ENCODE results near the gene HLA-E.
"Not testable (repeated sequence)": the region's sequence is repeated elsewhere in the genome, so short reads cannot be mapped to it uniquely, and the experiment has no call there.

HLA-E gene

GRCh38 chr6:30480536-30481156, 8.7 kb upstream of the HLA-E start:
- Histone ChIP-seq H3K36me3 (ENCODE audit: control insufficient read depth in 4 of 4, insufficient read depth in 4 of 4, low read length in 3 of 4) (no peaks in the 10 kb centered on the region), H3K4me3 (ENCODE audit: control insufficient read depth in 1 of 7, extremely low read depth in 1 of 7, insufficient read depth in 4 of 7, low read depth in 2 of 7, low read length in 6 of 7) (no peak overlapping the region), H3K27me3 (replicated peaks in 2 of 5; ENCODE audit: control insufficient read depth in 4 of 5, insufficient read depth in 5 of 5, low read length in 4 of 5) (peaks cover 5 to 69% (median 35%) of the 10 kb centered on the region in 5 experiments), H3K4me1 (ENCODE audit: control extremely low read depth in 1 of 4, control insufficient read depth in 4 of 4, insufficient read depth in 4 of 4, low read length in 3 of 4) (peaks cover 3 to 28% (median 19%) of the 10 kb centered on the region in 4 experiments), H3K27ac (ENCODE audit: insufficient read depth in 1 of 2, low read depth in 1 of 2, low read length in 2 of 2, poor library complexity in 1 of 2, severe bottlenecking in 2 of 2) (no peak overlapping the region), H3K9me3 (ENCODE audit: control extremely low read depth in 1 of 5, control insufficient read depth in 4 of 5, insufficient read depth in 2 of 5, low read depth in 1 of 5, low read length in 4 of 5) (peaks cover 0 to 3% (median 2%) of the 10 kb centered on the region in 5 experiments)
- ChIA-PET CTCF (interaction anchor here (0.6 to 10.6 kb wide), 10 partner anchors 11 to 213 kb away, joined by 3 to 259 read pairs (median 6); no protein-coding TSS in a partner anchor), POLR2A (interaction anchor here (0.9 kb wide), 2 partner anchors 16 to 64 kb away, joined by 3 to 4 read pairs; no protein-coding TSS in a partner anchor)
- peak; percentile 78 to 90 (median 88) for DNase-seq
- WGBS (ENCODE audit: insufficient coverage): under 1% methylated on average over 16 of the region's 18 CpGs

- peak in 1 of 3 donors; percentile 25 for DNase-seq
- H3K27me3 ChIP-seq (replicated peaks in 2 of 5; ENCODE audit: control insufficient read depth in 4 of 5, insufficient read depth in 5 of 5, low read length in 4 of 5): peaks cover 5 to 63% (median 35%) of the 10 kb centered on the region in 5 experiments
- POLR2A ChIA-PET: interaction anchor here (0.7 to 1.5 kb wide), 7 partner anchors 35 to 1333 kb away, joined by 3 to 6 read pairs (median 3); no protein-coding TSS in a partner anchor
- 7% methylated on average over 28 of the region's 33 CpGs for WGBS (ENCODE audit: insufficient coverage)
- no peaks in the 10 kb centered on the region for H3K36me3 ChIP-seq (ENCODE audit: control insufficient read depth in 4 of 4, insufficient read depth in 4 of 4, low read length in 3 of 4)
- H3K27ac ChIP-seq (ENCODE audit: insufficient read depth in 1 of 2, low read depth in 1 of 2, low read length in 2 of 2, poor library complexity in 1 of 2, severe bottlenecking in 2 of 2): no peak overlapping the region
- CTCF ChIA-PET: interaction anchor here (0.5 to 10.6 kb wide), 24 partner anchors 11 to 241 kb away, joined by 3 to 259 read pairs (median 4); no protein-coding TSS in a partner anchor
- H3K4me3 ChIP-seq (ENCODE audit: control insufficient read depth in 1 of 7, extremely low read depth in 1 of 7, insufficient read depth in 4 of 7, low read depth in 2 of 7, low read length in 6 of 7): peak overlapping the region in 2 of 7 experiments; percentile 4 to 51
- peaks cover 0 to 3% (median 2%) of the 10 kb centered on the region in 5 experiments for H3K9me3 ChIP-seq (ENCODE audit: control extremely low read depth in 1 of 5, control insufficient read depth in 4 of 5, insufficient read depth in 2 of 5, low read depth in 1 of 5, low read length in 4 of 5)
- H3K4me1 ChIP-seq (ENCODE audit: control extremely low read depth in 1 of 4, control insufficient read depth in 4 of 4, insufficient read depth in 4 of 4, low read length in 3 of 4): peaks cover 3 to 28% (median 19%) of the 10 kb centered on the region in 4 experiments
These were observed 7.9 kb upstream of the HLA-E start for GRCh38 chr6:30481211-30481964.

- Histone ChIP-seq H3K27me3 (replicated peaks in 2 of 5; ENCODE audit: control insufficient read depth in 4 of 5, insufficient read depth in 5 of 5, low read length in 4 of 5) (peaks cover 5 to 56% (median 35%) of the 10 kb centered on the region in 5 experiments), H3K4me1 (ENCODE audit: control extremely low read depth in 1 of 4, control insufficient read depth in 4 of 4, insufficient read depth in 4 of 4, low read length in 3 of 4) (peaks cover 3 to 28% (median 19%) of the 10 kb centered on the region in 4 experiments), H3K4me3 (ENCODE audit: control insufficient read depth in 1 of 7, extremely low read depth in 1 of 7, insufficient read depth in 4 of 7, low read depth in 2 of 7, low read length in 6 of 7) (peak overlapping the region in 2 of 7 experiments; percentile 4 to 51)
- DNase-seq: peak; percentile 86 to 93 (median 90)
- ChIA-PET POLR2A (interaction anchor here (0.7 to 1.5 kb wide), 6 partner anchors 34 to 1332 kb away, joined by 3 to 6 read pairs (median 3); no protein-coding TSS in a partner anchor), CTCF (interaction anchor here (0.5 to 10.6 kb wide), 27 partner anchors 12 to 249 kb away, joined by 3 to 259 read pairs (median 3); no protein-coding TSS in a partner anchor)
- H3K27ac ChIP-seq (ENCODE audit: insufficient read depth in 1 of 2, low read depth in 1 of 2, low read length in 2 of 2, poor library complexity in 1 of 2, severe bottlenecking in 2 of 2); H3K9me3 ChIP-seq (ENCODE audit: control extremely low read depth in 1 of 5, control insufficient read depth in 4 of 5, insufficient read depth in 2 of 5, low read depth in 1 of 5, low read length in 4 of 5); H3K36me3 ChIP-seq (ENCODE audit: control insufficient read depth in 4 of 4, insufficient read depth in 4 of 4, low read length in 3 of 4): not testable (repeated sequence)
- 2% methylated on average over 8 of the region's 19 CpGs for WGBS (ENCODE audit: insufficient coverage)
These were observed 7.2 kb upstream of the HLA-E start for GRCh38 chr6:30481965-30482644.

GRCh38 chr6:30483677-30484279, 5.5 kb upstream of the HLA-E start:
- H3K27me3 ChIP-seq (replicated peaks in 2 of 5; ENCODE audit: control insufficient read depth in 4 of 5, insufficient read depth in 5 of 5, low read length in 4 of 5): peaks cover 4 to 42% (median 26%) of the 10 kb centered on the region in 5 experiments
- peaks cover 7 to 28% (median 19%) of the 10 kb centered on the region in 4 experiments for H3K4me1 ChIP-seq (ENCODE audit: control extremely low read depth in 1 of 4, control insufficient read depth in 4 of 4, insufficient read depth in 4 of 4, low read length in 3 of 4)
- H3K27ac ChIP-seq (ENCODE audit: insufficient read depth in 1 of 2, low read depth in 1 of 2, low read length in 2 of 2, poor library complexity in 1 of 2, severe bottlenecking in 2 of 2): no peak overlapping the region
- 47% methylated on average over 3 of the region's 7 CpGs for WGBS (ENCODE audit: insufficient coverage)
- DNase-seq: peak; percentile 68 to 79 (median 71)
- ChIA-PET POLR2A (interaction anchor here (0.7 to 1.2 kb wide), 2 partner anchors 49 to 694 kb away, joined by 3 to 6 read pairs; no protein-coding TSS in a partner anchor), CTCF (interaction anchor here (0.5 to 10.6 kb wide), 34 partner anchors 9 to 239 kb away, joined by 3 to 259 read pairs (median 5); partner anchors contain the start of genes ABCF1, MRPS18B and PPP1R10)
- H3K4me3 ChIP-seq (ENCODE audit: control insufficient read depth in 1 of 7, extremely low read depth in 1 of 7, insufficient read depth in 4 of 7, low read depth in 2 of 7, low read length in 6 of 7): no peak overlapping the region
- H3K36me3 ChIP-seq (ENCODE audit: control insufficient read depth in 4 of 4, insufficient read depth in 4 of 4, low read length in 3 of 4): no peaks in the 10 kb centered on the region
- no peaks in the 10 kb centered on the region for H3K9me3 ChIP-seq (ENCODE audit: control extremely low read depth in 1 of 5, control insufficient read depth in 4 of 5, insufficient read depth in 2 of 5, low read depth in 1 of 5, low read length in 4 of 5)

- WGBS (ENCODE audit: insufficient coverage): no CpG with 5 or more reads among the region's 3 CpGs
- peaks cover 7 to 28% (median 21%) of the 10 kb centered on the region in 4 experiments for H3K4me1 ChIP-seq (ENCODE audit: control extremely low read depth in 1 of 4, control insufficient read depth in 4 of 4, insufficient read depth in 4 of 4, low read length in 3 of 4)
- peaks cover 3 to 27% (median 17%) of the 10 kb centered on the region in 5 experiments for H3K27me3 ChIP-seq (replicated peaks in 2 of 5; ENCODE audit: control insufficient read depth in 4 of 5, insufficient read depth in 5 of 5, low read length in 4 of 5)
- ChIA-PET POLR2A (interaction anchor here (0.7 to 1.1 kb wide), 3 partner anchors 70 to 86 kb away, joined by 3 to 5 read pairs (median 4); partner anchors contain the start of genes ABCF1 and GNL1), CTCF (interaction anchor here (0.6 to 10.6 kb wide), 18 partner anchors 8 to 238 kb away, joined by 3 to 259 read pairs (median 5); no protein-coding TSS in a partner anchor)
- H3K36me3 ChIP-seq (ENCODE audit: control insufficient read depth in 4 of 4, insufficient read depth in 4 of 4, low read length in 3 of 4): peaks cover 0 to 1% (median under 1%) of the 10 kb centered on the region in 4 experiments
- no peak overlapping the region for H3K27ac ChIP-seq (ENCODE audit: insufficient read depth in 1 of 2, low read depth in 1 of 2, low read length in 2 of 2, poor library complexity in 1 of 2, severe bottlenecking in 2 of 2)
- H3K9me3 ChIP-seq (ENCODE audit: control extremely low read depth in 1 of 5, control insufficient read depth in 4 of 5, insufficient read depth in 2 of 5, low read depth in 1 of 5, low read length in 4 of 5): no peaks in the 10 kb centered on the region
- H3K4me3 ChIP-seq (ENCODE audit: control insufficient read depth in 1 of 7, extremely low read depth in 1 of 7, insufficient read depth in 4 of 7, low read depth in 2 of 7, low read length in 6 of 7): no peak overlapping the region
- no peak for DNase-seq
These were observed 4.1 kb upstream of the HLA-E start for GRCh38 chr6:30485236-30485635.

GRCh38 chr6:30487926-30488325, 1.4 kb upstream of the HLA-E start:
- POLR2A ChIA-PET: interaction anchor here (0.6 kb wide), 1 partner anchor 48 kb away, joined by 4 read pairs; no protein-coding TSS in a partner anchor
- peaks cover 13 to 35% (median 25%) of the 10 kb centered on the region in 4 experiments for H3K4me1 ChIP-seq (ENCODE audit: control extremely low read depth in 1 of 4, control insufficient read depth in 4 of 4, insufficient read depth in 4 of 4, low read length in 3 of 4)
- CTCF ChIA-PET: interaction anchor here (0.9 to 10.6 kb wide), 5 partner anchors 8 to 128 kb away, joined by 3 to 259 read pairs (median 6); no protein-coding TSS in a partner anchor
- no peak overlapping the region for H3K27ac ChIP-seq (ENCODE audit: insufficient read depth in 1 of 2, low read depth in 1 of 2, low read length in 2 of 2, poor library complexity in 1 of 2, severe bottlenecking in 2 of 2)
- DNase-seq: no peak
- 84% methylated on average over 9 of the region's 9 CpGs for WGBS (ENCODE audit: insufficient coverage)
- no peaks in the 10 kb centered on the region for H3K9me3 ChIP-seq (ENCODE audit: control extremely low read depth in 1 of 5, control insufficient read depth in 4 of 5, insufficient read depth in 2 of 5, low read depth in 1 of 5, low read length in 4 of 5)
- H3K4me3 ChIP-seq (ENCODE audit: control insufficient read depth in 1 of 7, extremely low read depth in 1 of 7, insufficient read depth in 4 of 7, low read depth in 2 of 7, low read length in 6 of 7): no peak overlapping the region
- peaks cover 0 to 5% (median 4%) of the 10 kb centered on the region in 5 experiments for H3K27me3 ChIP-seq (replicated peaks in 2 of 5; ENCODE audit: control insufficient read depth in 4 of 5, insufficient read depth in 5 of 5, low read length in 4 of 5)
- H3K36me3 ChIP-seq (ENCODE audit: control insufficient read depth in 4 of 4, insufficient read depth in 4 of 4, low read length in 3 of 4): peaks cover 7 to 28% (median 22%) of the 10 kb centered on the region in 4 experiments

Measured in common myeloid progenitor, CD34-positive (primary cell).